Kidney glomerular epithelial cell (primary cell): Measurements from ENCODE around the gene LITAF.
"Not testable (repeated sequence)": the region's sequence is repeated elsewhere in the genome, so short reads cannot be mapped to it uniquely, and the experiment has no call there.

Source experiments
- DNase-seq: peaks from one replicate; lab custom pipeline; 2025; lab: John Stamatoyannopoulos, UW

Gene LITAF

DNA sequence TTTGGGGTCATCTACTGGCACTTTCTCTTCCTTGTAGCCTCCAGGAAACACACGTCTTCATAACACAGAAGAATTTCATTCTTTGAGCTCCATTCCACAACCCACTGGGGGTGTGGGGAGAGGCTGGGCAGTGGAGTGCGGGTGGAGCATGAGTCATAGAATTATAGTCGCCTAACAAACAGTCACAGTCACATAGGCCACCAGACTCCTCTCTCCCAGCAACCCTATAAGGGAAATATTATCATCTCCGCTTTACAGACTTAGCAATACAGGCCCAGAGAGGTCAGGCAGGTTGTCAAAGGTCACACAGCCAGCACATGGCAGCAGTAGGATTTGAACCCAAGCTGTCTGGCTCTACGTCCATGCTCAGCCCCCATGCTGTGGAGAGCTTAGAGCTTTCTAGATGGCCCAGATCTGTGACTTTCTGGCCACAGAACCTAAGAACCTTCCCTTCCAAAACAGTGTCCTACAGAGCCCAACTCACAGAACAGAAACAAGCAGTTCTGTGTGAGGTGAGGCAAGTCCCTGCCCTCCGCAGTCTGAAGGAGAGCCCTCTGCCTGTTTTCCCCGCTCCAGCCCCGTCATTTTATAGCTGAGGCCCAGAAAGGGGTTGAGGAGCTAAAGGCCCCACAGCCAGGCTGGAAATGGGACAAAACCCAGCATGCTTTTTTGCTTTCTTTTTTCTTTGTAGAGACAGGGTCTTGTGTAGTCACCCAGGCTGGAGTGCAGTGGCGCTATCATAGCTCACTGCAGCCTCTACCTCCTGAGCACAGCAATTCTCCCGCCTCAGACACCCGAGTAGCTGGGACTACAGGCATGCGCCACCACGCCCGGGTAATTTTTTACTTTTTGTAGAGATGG is 10.7 kb upstream of the LITAF start:
- DNase-seq = no peak

GRCh38 chr16:11596572-11597226 is 10.0 kb upstream of the LITAF start:
- no peak for DNase-seq

DNA sequence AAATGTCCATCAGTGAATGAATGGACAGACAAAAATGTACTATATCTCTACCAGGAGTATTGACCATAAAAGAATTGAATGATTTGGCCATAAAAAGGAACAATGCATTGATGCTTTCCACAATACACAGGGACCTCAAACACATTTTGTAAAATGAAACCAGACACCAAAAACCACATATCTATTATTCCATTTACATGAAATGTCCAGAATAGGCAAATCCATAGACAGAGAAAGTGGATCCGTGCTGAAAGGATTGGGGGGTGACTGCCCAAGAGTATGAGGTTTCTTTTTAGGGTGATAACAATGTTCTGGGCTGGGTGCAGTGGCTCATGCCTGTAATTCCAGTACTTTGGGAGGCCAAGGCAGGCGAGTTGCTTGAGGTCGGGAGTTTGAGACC is 6.9 kb upstream of the LITAF start:
- DNase-seq = no peak

DNA sequence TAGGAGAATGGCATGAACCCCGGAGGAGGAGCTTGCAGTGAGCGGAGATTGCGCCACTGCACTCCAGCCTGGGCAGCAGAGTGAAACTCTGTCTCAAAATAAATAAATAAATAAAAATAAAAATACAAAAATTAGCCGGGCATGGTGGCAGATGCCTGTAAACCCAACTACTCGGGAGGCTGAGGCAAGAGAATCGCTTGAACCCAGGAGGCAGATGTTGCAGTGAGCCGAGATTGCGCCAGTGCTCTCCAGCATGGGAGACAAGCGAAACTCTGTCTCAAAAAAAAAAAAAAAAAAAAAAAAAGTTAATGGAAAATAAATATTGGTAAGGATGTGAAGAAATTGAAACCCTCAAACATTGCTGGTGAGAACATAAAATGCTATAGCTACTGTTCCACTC is 6.4 kb upstream of the LITAF start:
- not testable (repeated sequence) for DNase-seq

GRCh38 chr16:11591630-11592029 is 4.9 kb upstream of the LITAF start:
- not testable (repeated sequence) for DNase-seq

GRCh38 chr16:11589198-11589550 is 2.5 kb upstream of the LITAF start:
- DNase-seq = no peak

GRCh38 chr16:11588321-11589197 is 1.8 kb upstream of the LITAF start:
- DNase-seq = no peak

DNA sequence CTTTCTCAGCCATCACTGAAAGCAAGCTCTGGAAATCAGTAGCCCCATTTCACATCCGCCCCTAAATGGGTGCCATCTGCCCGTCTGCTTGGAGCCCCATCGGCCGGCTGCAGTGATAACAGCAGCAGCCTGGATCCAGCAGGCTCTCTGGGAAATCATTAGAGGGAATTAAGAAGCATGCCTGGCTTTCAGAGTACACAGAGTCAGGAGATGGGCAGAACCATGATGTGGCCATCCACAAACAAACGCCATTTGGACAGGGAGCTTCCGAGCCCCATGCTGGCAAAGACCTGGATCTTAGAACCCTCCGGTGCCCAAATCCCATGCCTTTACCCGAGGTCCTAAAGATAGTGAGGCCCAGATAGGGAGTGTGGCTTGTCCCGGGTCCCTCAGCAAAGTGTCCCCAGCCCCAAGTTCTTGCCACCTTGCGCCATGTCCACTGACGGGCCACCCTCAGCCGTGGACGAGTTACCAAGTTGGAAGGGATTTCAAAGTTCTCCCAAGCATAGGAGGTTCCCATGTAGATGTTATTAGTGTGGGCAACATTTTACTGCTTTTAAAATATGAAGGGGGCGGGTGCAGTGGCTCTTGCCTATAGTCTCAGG is 1.0 kb upstream of the LITAF start:
- no peak for DNase-seq

DNA sequence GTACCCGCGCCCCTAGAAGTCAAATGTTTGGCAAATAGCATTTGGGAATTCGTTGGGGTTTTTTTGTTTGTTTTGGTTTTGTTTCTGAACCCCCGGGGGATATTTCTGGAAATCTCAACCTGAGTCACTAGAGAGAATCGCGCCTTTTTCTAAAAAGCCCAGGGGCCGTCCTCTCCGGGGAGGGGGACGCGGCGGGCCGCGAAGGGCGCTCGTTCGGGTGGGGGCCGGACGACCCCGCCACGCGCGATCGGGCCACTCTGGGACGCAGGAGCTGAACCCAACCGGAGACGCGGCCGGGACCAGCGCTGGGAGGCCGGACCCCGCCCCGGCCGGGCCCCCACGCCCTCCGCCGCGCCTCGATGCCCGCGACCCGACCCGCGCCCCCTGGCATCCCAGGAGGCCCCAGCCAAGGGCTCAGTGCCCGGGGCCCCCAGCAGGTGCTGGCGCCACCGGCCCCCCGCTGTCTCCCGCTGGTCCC is 302 bp downstream of the LITAF start:
- no peak for DNase-seq

- DNase-seq = no peak
These were observed 1.0 kb downstream of the LITAF start for GRCh38 chr16:11585460-11586377.

DNA sequence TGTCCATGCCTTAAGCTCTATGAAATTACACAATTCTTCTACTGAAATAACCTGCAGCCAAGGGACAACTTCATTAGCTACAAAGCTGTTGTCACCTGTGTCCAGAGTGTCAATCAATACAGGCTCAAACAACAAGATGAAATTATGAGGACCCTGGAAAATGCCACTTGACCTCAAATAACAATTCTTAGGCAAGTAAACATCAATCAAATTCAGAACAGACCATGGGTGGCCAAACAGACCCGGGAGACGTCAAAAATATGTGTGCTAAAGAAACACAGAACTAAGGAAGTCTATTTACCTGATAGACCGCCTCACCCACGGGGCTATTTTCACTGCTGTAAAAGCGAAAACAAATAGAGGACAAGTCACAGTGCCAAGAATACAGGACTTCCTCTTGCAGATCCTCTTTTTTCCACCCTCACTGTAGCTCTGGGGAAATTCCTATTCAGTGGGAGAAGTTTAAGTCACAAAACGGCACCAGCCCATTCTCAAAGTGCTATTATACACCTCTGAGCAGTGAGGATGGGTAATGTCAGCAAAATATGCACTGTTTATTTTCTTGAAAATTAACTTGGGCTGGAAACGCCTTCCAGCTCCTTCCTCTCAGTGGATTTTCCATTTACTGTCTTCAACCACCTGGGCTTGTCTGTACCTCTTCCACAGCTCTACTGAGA is 2.7 kb downstream of the LITAF start:
- DNase-seq = no peak

GRCh38 chr16:11583166-11583565 is 3.6 kb downstream of the LITAF start:
- peak; percentile 40 for DNase-seq

DNA sequence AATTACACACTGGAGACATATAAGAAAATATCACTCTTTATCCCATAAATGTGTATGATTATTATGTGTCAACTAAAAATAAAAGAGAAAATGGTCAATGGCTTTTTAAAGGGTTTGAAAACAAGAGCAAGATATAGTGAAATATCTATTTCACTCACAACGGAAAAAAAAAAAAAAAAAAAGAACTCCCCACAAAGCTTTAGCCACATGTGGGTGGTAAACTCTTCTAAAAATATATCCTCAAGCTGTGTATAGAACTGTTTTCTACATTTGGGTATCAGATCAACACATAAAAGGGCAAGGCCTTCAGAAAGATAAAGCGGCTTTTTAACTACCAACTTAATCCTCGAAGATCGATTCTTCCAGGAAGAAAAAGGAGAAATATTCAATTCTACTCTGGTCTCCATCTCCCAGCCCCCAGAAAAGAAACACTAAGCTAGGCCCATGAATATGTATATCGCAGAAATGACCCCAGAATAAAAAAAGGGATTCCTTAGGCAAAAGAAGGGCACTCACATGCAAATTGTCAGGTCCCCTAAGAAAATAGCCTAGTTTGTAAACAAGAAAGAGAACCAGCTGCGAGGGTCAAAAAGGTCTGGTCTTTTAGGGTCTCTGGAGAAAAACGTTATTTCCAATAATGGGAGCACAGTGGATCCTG is 4.4 kb downstream of the LITAF start:
- no peak for DNase-seq

DNA sequence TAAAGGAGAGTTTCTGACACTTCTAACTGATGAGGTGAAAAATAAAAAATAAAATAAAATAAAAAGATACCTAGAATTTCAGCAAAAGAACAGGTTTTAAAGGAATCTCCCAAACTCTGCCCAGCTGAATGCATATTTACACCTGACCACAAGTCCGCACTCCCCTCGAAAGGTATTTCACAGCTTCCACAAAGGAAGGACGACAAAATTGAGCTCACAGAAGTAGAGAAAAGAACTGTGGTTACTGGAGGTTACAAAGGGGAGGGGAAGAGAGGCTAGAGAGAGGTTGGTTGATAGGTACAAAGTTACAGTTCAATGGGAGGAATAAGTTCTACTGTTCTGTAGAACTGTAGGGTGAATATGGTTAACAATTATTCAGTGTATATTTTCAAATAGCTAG is 5.0 kb downstream of the LITAF start:
- DNase-seq = no peak

- no peak for DNase-seq
These were observed 6.2 kb downstream of the LITAF start for GRCh38 chr16:11580451-11581086.

DNA sequence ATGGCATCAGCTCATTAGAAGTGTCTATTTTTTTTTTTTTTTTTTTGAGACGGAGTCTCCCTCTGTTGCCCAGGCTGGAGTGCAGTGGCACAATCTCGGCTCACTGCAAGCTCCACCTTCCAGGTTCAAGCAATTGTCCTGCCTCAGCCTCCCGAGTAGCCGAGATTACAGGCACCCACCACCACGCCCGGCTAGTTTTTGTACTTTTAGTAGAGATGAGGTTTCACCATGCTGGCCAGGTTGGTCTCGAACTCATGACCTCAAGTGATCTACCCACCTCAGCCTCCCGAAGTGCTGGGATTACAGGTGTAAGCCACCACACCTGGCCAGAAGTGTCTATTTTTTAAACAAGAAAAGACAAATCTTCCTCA is 9.4 kb downstream of the LITAF start:
- not testable (repeated sequence) for DNase-seq

GRCh38 chr16:11576427-11577289 is 10.1 kb downstream of the LITAF start:
- DNase-seq = no peak

GRCh38 chr16:11575223-11575589 is 11.5 kb downstream of the LITAF start:
- no peak for DNase-seq
